Smooth muscle cell (in vitro differentiated cells): ENCODE data around the gene CACNA1C. TPM values are rescaled to one million over a fixed set of nuclear protein-coding genes. Genes with fewer than 3 reads are reported as not detected.
A peak's percentile ranks its signal among the peaks of the same experiment; 100 is the strongest.

Experiments used
- DNase-seq: peaks from one replicate; lab custom pipeline; 2025; ENCODE audit not compliant: unreplicated experiment; lab: John Stamatoyannopoulos, UW
- H2AFZ ChIP-seq: fragments of 200-600 bp; sonication (generic); 2 replicates; pipeline ENCODE4 v1.6.0; 2016; ENCODE audit warnings: antibody characterized with exemption, low read depth, mild to moderate bottlenecking
- H3F3A ChIP-seq: fragments of 200-600 bp; sonication (generic); 2 replicates; pipeline ENCODE4 v1.6.0; 2017; ENCODE audit warnings: antibody characterized with exemption, low read depth
- H3K27ac ChIP-seq: fragments of 200-600 bp; sonication (generic); 2 replicates; pipeline ENCODE4 v1.5.1; 2016; ENCODE audit warnings: low read depth, mild to moderate bottlenecking
- H3K27me3 ChIP-seq: fragments of 200-600 bp; sonication (generic); 2 replicates; pipeline ENCODE4 v1.6.1; 2016; ENCODE audit warnings: low read depth, mild to moderate bottlenecking
- H3K36me3 ChIP-seq: fragments of 200-600 bp; sonication (generic); 2 replicates; pipeline ENCODE4 v1.5.1; 2016; ENCODE audit warnings: low read depth
- H3K4me1 ChIP-seq: fragments of 200-600 bp; sonication (generic); 2 replicates; pipeline ENCODE4 v1.5.1; 2016; ENCODE audit warnings: low read depth
- H3K4me2 ChIP-seq: fragments of 200-600 bp; sonication (generic); 2 replicates; pipeline ENCODE4 v1.6.0; 2016; ENCODE audit warnings: mild to moderate bottlenecking
- H3K4me3 ChIP-seq: fragments of 200-600 bp; sonication (generic); 2 replicates; pipeline ENCODE4 v1.5.1; 2016; ENCODE audit warnings: mild to moderate bottlenecking
- H3K79me2 ChIP-seq: fragments of 200-600 bp; sonication (generic); 2 replicates; pipeline ENCODE4 v1.6.0; 2016; ENCODE audit warnings: low read depth, mild to moderate bottlenecking
- H3K9ac ChIP-seq: fragments of 200-600 bp; sonication (generic); 2 replicates; pipeline ENCODE4 v1.6.0; 2016; ENCODE audit warnings: low read depth
- H3K9me3 ChIP-seq: fragments of 200-600 bp; sonication (generic); replicated peaks from 2 replicates; pipeline ENCODE4 v1.5.1; 2016; ENCODE audit warnings: low read depth
- H4K20me1 ChIP-seq: fragments of 200-600 bp; sonication (generic); 2 replicates; pipeline ENCODE4 v1.6.0; 2016; ENCODE audit warnings: low read depth
- WGBS: methylation state at CpG from one replicate; pipeline ENCODE4 v1.1.7; 2016; ENCODE audit warnings: low lambda C conversion rate; 5-methylcytosine and 5-hydroxymethylcytosine counted together
- polyA plus RNA-seq: library from polyadenylated mRNA; unstranded; fragments of >200 nt; fragmentation: Nextera tagmentation; extraction: Ambion mirVana; gene quantifications from 2 replicates; pipeline ENCODE4 v1.2.1, GENCODE V29; 2016
- total RNA-seq: library from RNA; depleted of rRNA; stranded (reverse); fragments of >200 nt; gene quantifications from 2 replicates; pipeline ENCODE4 v1.2.3, GENCODE V29; 2014
- TF ChIP-seq, protein P1 (sequence below): fragments of 200-600 bp; sonication (generic); IDR thresholded peaks from 2 replicates; pipeline ENCODE4 v1.5.1; 2017; ENCODE audit warnings: borderline replicate concordance, mild to moderate bottlenecking, antibody characterized with exemption; ENCODE audit not compliant: insufficient read depth, poor library complexity, severe bottlenecking

CACNA1C gene
- total and polyA plus RNA-seq, 2 experiments from 2014 or later, result 1.6 to 4.5 TPM

DNA sequence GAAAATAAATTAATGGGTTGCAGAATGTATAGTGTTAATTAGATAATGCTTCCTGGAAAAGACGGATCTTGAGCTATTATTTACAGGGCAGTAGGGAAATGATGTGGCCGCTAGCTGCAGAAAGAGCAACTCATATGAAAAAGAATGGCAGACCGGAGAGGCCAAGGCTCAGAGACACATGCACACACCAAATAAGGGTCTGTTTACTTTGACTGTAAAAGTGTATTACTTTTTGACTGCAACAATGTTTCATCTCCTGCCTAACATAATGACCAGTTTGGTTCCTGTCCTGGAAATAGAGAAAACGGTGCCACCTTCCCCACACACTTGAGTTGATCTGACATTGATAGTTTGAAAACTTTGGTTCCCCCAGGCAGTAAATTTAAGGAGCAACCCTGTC is 290.9 kb downstream of the CACNA1C start:
- Histone ChIP-seq H3K9ac (no peak overlapping the region), H3K4me3 (no peak overlapping the region), H2AFZ (no peak overlapping the region), H3K4me1 (peaks cover 17% of the 10 kb centered on the region), H3F3A (peaks cover 4% of the 10 kb centered on the region), H3K27ac (peak overlapping the region; percentile 11), H3K9me3 (no peaks in the 10 kb centered on the region), H3K79me2 (no peaks in the 10 kb centered on the region), H4K20me1 (no peaks in the 10 kb centered on the region), H3K4me2 (peak overlapping the region; percentile 46), H3K27me3 (no peaks in the 10 kb centered on the region), H3K36me3 (no peaks in the 10 kb centered on the region)
- 29% methylated on average over 4 of the region's 4 CpGs for WGBS
- no peak for DNase-seq
- TF ChIP-seq, protein P1, sequence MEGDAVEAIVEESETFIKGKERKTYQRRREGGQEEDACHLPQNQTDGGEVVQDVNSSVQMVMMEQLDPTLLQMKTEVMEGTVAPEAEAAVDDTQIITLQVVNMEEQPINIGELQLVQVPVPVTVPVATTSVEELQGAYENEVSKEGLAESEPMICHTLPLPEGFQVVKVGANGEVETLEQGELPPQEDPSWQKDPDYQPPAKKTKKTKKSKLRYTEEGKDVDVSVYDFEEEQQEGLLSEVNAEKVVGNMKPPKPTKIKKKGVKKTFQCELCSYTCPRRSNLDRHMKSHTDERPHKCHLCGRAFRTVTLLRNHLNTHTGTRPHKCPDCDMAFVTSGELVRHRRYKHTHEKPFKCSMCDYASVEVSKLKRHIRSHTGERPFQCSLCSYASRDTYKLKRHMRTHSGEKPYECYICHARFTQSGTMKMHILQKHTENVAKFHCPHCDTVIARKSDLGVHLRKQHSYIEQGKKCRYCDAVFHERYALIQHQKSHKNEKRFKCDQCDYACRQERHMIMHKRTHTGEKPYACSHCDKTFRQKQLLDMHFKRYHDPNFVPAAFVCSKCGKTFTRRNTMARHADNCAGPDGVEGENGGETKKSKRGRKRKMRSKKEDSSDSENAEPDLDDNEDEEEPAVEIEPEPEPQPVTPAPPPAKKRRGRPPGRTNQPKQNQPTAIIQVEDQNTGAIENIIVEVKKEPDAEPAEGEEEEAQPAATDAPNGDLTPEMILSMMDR, result no peak

DNA sequence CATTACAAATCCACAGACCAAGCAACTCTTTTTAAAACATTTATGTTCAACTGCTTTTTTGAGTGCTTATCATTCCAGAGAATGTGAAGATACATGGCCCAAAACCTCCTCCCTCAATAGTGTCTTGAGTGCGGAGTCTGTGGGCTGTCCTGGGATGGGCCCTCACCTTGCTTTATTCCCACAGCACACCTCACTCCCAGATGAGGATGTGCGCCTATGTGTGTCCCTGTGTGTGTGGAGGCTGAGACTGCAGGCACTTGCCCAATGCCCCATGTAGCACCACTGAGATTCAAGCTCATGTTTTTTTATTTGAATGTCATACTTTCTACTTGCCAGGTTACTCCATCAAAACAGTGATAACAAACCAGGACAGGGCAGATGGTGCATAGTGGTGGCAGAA is 291.7 kb downstream of the CACNA1C start:
- H3K4me2 ChIP-seq, result no peak overlapping the region
- H3K9me3 ChIP-seq, result no peaks in the 10 kb centered on the region
- H3K27ac ChIP-seq, result no peak overlapping the region
- no peaks in the 10 kb centered on the region for H3F3A ChIP-seq
- no peaks in the 10 kb centered on the region for H3K79me2 ChIP-seq
- H3K36me3 ChIP-seq, result no peaks in the 10 kb centered on the region
- H3K27me3 ChIP-seq, result no peaks in the 10 kb centered on the region
- H3K9ac ChIP-seq, result no peak overlapping the region
- no peaks in the 10 kb centered on the region for H4K20me1 ChIP-seq
- TF ChIP-seq, protein P1, result no peak
- no peak overlapping the region for H3K4me3 ChIP-seq
- WGBS, result 95% methylated on average over 2 of the region's 2 CpGs
- DNase-seq, result no peak
- peaks cover 14% of the 10 kb centered on the region for H3K4me1 ChIP-seq
- no peak overlapping the region for H2AFZ ChIP-seq

DNA sequence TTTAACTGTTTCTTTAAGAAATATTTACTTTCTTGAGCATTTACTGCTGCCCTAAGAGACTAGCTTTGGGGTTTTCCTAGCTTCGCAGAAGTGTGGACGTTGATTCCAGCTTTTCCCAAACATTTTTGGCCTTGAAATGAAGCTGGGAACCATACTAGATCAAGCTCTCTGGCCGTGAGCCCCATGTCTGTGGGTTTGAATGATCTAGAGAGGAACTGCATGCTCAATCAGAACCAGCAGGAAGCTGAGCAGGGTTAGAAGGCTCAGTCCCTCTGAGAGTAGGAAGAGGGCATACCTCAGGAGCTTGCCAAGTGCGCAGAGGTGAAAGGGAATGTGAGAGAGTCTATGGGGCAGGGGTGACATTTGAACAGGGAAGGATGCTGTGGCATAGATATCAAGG is 292.1 kb downstream of the CACNA1C start:
- TF ChIP-seq, protein P1, result no peak
- Histone ChIP-seq H3K9me3 (no peaks in the 10 kb centered on the region), H3K79me2 (no peaks in the 10 kb centered on the region), H3K4me1 (peaks cover 12% of the 10 kb centered on the region), H3K27ac (no peak overlapping the region), H3K9ac (no peak overlapping the region), H4K20me1 (no peaks in the 10 kb centered on the region), H3K4me2 (no peak overlapping the region), H3F3A (no peaks in the 10 kb centered on the region), H3K36me3 (no peaks in the 10 kb centered on the region), H3K27me3 (no peaks in the 10 kb centered on the region), H3K4me3 (no peak overlapping the region), H2AFZ (no peak overlapping the region)
- no peak for DNase-seq
- WGBS, result 87% methylated on average over 4 of the region's 4 CpGs

DNA sequence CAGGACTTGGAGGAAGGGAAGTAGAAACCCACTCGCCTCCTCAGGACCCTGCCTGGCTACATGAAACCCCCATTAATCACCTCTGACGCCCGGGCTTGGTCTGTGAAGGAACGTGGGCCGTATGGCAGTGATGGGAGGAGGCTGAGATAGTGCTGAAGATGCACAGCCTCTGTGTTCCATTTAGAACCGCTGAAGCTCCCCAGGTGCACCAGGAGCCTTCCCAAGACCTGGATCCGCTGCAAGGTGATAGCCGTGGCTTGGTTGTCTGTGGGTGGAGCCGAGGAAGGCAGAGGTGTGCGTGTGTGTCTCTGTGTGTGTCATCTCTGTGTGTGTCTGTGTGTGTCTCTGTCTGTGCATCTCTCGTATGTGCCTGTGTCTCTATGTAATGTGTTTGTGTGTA is 293.1 kb downstream of the CACNA1C start:
- H3K27ac ChIP-seq, result no peak overlapping the region
- H3K79me2 ChIP-seq, result no peaks in the 10 kb centered on the region
- H2AFZ ChIP-seq, result no peak overlapping the region
- DNase-seq, result no peak
- no peaks in the 10 kb centered on the region for H3F3A ChIP-seq
- H3K36me3 ChIP-seq, result no peaks in the 10 kb centered on the region
- no peak overlapping the region for H3K4me2 ChIP-seq
- 88% methylated on average over 11 of the region's 11 CpGs for WGBS
- H3K9me3 ChIP-seq, result no peaks in the 10 kb centered on the region
- H3K27me3 ChIP-seq, result no peaks in the 10 kb centered on the region
- no peaks in the 10 kb centered on the region for H4K20me1 ChIP-seq
- H3K4me3 ChIP-seq, result no peak overlapping the region
- no peak overlapping the region for H3K9ac ChIP-seq
- TF ChIP-seq, protein P1, result no peak
- H3K4me1 ChIP-seq, result peaks cover 12% of the 10 kb centered on the region
